GM19455 (cell line): ENCODE results near the gene STARD8.
"Not testable (repeated sequence)": the region's sequence is repeated elsewhere in the genome, so short reads cannot be mapped to it uniquely, and the experiment has no call there.

Experiments
- ATAC-seq: cut with Tn5 transposase; IDR thresholded peaks from one replicate; pipeline ENCODE4 v1.9.1; 2021; ENCODE audit not compliant: unreplicated experiment

Gene STARD8, protein sequence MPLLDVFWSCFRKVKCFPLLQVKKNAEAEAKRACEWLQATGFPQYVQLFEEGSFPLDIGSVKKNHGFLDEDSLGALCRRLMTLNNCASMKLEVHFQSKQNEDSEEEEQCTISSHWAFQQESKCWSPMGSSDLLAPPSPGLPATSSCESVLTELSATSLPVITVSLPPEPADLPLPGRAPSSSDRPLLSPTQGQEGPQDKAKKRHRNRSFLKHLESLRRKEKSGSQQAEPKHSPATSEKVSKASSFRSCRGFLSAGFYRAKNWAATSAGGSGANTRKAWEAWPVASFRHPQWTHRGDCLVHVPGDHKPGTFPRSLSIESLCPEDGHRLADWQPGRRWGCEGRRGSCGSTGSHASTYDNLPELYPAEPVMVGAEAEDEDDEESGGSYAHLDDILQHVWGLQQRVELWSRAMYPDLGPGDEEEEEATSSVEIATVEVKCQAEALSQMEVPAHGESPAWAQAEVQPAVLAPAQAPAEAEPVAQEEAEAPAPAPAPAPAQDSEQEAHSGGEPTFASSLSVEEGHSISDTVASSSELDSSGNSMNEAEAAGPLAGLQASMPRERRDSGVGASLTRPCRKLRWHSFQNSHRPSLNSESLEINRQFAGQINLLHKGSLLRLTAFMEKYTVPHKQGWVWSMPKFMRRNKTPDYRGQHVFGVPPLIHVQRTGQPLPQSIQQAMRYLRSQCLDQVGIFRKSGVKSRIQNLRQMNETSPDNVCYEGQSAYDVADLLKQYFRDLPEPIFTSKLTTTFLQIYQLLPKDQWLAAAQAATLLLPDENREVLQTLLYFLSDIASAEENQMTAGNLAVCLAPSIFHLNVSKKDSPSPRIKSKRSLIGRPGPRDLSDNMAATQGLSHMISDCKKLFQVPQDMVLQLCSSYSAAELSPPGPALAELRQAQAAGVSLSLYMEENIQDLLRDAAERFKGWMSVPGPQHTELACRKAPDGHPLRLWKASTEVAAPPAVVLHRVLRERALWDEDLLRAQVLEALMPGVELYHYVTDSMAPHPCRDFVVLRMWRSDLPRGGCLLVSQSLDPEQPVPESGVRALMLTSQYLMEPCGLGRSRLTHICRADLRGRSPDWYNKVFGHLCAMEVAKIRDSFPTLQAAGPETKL

DNA sequence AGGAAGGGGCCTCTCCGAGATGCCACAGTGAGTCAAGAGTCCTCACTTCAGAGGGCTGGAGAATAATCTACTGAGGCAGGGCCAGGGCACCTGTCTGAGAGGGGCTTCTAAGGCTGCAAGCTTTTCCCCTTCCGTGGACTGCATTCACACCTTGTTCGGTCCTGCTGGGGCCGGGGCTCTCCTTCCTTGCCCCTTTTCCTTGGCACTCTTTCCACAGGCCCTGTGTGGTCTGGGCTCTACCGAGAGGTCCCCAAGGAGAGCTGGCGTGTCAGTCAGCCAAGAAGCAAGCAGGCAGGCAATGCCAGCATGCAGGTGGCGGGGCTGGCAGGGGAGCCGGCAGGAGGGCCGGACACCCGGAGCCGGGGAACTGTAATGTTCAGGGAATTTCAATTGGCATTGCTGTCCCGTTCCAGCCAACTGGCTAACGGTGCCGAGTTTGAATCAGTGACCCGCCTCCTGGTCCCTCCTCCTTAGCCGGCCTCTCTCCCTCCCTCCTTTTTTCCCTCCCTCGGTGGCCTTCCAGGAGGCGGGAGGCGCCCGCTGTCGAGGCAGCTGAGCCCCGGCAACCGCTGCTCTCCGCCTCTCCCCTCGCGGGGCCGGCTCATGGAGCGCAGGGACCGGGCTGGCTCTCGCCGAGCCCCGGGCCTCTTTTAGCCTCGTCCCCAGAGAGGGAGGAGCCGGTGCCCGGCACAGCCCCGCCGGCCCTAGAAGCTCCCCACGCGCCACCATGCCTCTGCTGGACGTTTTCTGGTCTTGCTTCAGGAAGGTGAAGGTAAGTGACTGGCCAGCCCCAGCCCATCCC, at the start of gene STARD8:
TSS of gene STARD8 (plus strand) at position 511 of the 802 bp plus-strand sequence. CDS start at position 728, 217 bp downstream.
- ATAC-seq = no peak

DNA sequence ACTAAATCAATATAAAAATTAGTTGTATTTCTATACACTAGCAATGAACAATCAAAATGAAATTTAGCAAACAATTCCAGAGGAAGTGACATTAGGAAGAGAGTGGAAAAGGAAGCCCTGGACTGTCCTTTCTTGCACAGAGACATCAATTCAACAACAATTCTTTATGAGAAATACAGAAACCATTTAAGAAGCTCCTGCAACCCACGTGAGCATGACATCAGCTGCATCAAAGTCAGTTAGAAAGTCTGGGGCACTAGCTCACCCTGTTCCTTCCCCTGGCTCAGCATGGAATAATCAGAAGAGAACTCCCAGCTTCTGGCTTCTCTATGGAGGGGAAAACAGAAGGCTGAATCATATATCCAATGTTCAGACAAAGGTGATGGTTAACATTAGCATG, 48.6 kb upstream of the STARD8 start:
- no peak for ATAC-seq

DNA sequence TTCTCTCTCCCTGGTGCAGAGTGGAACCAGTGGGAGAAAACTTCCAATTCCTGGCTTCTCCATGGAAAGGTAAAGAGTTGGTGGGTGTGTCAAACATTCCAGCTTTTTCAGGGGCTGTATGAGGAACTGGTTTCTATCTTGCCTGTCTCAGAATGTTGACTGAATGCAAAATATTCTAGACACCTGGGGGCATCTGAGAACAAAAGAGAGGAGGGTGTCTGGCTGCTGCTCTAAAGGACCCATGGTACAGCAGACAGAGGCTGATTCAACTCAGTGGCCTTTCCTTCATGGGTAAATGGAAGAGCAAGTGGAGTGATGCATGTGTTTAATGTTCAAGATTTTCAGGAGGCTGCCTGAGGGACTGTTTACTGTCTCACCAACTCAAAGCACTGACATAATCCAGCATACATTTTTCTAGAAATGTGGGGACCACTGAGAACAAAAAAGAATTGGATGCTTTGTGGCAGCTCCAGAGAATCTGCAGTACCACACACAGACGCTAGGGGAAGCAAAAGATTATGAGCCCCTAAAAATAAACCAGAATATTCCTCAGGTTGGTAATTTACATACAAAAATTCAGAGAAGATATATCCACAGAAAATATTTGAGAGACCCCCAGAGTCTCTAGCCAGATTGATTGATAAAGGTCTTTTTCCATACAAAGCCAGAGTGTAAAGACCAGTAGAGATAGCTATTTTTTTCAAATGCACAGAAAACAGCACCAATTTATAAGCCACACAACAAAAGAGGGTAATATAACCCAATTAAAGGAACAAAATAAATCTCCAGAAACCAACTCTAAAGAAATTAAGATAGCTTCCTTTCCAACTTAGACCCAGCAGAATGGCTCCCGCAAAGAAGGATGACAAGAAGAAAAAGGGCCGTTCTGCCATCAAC, 48.0 kb upstream of the STARD8 start:
- no peak for ATAC-seq

DNA sequence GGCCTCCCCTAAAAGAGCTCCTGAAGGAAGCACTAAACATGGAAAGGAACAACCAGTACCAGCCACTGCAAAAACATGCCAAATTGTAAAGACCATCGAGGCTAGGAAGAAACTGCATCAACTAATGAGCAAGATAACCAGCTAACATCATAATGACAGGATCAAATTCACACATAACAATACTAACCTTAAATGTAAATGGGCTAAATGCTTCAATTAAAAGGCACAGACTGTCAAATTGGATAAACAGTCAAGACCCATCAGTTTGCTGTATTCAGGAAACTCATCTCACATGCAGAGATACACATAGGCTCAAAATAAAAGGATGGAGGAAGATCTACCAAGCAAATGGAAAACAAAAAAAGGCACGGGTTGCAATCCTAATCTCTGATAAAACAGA, 43.2 kb upstream of the STARD8 start:
- not testable (repeated sequence) for ATAC-seq

DNA sequence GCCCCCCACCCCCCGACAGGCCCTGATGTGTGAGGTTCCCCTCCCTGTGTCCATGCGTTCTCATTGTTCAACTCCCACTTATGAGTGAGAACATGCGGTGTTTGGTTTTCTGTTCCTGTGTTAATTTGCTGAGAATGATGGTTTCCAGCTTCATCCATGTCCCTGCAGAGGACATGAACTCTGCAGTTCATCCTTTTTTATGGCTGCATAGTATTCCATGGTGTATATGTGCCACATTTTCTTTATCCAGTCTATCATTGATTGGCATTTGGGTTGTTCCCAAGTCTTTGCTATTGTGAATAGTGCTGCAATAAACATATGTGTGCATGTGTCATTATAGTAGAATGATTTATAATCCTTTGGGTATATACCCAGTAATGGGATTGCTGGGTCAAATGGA, 32.7 kb upstream of the STARD8 start:
- not testable (repeated sequence) for ATAC-seq

DNA sequence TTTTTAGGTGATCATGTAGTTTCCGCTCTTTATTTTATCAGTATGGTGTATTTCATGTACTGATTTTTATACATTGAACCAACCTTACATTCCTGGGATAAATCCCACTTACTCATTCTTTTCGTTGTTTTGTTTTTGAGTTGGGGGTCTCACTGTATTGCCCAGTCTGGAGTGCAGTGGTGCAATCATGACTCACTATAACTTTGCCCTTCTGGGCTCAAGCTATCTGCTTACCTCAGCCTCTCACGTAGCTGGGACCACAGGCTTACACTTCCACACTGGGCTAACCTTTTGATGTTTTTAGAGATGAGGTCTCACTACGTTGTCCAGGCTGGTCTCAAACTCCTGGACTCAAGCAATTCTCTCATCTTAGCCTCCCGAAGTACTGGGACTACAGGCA, 19.5 kb upstream of the STARD8 start:
- ATAC-seq = no peak

DNA sequence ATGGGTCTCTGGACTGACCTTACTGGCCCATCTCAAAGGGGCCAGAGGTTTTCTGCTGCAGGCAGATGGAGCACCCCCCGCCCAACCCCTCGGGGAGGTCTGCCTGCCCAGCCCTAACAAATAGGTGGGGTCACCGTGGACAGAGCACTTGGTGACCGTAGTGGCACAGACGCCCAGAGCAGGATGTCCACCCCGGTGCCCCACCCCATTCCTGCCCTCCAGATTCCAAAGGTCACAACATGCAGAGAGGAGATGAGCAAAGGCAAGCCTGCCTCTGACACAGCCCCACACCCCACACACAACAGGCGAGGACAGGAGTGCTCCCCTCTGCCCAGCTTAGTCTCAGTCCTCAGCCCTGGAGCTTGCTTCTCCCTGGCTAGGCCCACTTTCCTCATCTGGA, 17.5 kb upstream of the STARD8 start:
- not testable (repeated sequence) for ATAC-seq

DNA sequence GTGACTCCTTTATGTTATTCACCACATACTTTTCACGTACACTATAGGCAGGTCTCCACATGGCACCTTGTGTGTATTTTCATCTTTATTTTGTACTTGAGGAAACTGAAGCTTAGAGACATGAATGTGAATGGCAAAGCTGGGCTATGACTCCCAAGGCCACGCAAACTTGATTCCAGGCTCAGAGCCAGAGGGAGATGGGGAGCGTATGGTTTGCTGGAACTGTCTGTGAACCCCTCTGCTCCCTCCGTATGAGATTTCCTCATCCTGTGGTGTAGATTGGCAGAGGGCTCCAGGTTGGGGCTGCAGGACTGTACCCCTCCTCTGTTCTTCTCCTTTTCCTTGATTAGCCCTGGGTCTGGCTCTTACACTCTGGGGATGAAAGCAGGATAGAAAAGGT, 16.1 kb upstream of the STARD8 start:
- ATAC-seq = no peak

DNA sequence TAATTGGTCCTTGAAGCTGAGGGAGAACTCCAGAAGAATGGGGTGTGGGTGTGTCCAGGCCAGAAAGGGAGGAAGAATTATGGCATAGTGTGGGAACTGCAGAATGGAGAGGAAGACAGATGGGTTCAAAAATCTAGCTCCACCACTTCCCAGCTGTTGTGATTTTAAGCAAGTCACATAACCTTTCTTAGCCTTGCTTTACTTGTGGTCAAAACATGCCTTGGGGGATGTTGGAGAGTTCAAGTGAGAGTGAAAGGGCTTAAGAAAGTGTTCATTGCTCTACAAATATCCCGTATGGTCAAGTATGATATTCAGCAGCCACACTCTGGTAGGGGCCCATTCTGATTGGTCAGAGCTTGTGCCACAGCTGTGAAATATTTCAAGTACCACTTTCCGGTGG, 15.0 kb upstream of the STARD8 start:
- no peak for ATAC-seq

DNA sequence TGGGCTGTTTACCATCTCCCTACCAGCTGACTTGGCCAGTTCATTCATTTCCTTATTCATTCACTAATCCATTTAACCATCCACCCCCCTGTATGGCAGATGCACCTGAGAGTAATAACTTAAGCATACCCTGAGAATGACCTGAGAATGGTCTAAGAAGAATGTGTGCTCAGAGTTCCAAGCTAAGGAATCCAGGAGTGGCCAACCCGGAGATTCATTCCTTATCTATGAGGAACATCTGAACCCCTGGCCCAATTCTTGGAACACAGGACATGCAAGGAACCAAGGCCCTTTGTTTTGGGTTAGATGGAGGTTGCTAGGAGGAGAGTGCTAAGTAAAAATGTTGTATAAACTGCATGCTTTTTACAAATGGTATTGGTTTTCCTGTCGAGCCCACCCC, 13.5 kb upstream of the STARD8 start:
- ATAC-seq = no peak

DNA sequence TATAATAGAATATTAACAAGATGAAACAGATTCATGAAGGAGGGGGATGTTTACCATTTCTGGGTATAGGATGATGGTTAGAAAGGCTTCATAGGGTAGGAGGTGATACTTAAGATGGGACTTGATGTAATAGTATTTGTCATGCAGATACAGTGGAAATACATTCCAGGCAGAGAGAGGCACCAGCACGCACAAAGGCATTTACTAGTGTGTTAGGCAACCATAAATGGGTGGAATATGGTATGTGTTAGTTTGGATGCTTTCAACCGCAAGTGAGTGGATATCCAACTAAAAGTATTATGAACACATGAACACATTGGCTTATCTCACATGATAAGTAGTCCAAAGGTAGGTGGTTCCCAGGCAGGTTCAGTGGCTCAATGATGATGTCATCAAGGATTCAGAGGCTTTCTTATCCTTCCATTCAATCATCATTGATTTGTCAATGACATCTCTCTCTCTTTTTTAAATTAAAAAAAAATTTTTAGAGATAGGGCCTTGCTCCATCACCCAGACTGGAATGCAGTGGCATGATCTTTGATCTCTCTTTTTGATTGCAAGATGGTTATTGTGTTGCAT, 12.7 kb upstream of the STARD8 start:
- no peak for ATAC-seq

DNA sequence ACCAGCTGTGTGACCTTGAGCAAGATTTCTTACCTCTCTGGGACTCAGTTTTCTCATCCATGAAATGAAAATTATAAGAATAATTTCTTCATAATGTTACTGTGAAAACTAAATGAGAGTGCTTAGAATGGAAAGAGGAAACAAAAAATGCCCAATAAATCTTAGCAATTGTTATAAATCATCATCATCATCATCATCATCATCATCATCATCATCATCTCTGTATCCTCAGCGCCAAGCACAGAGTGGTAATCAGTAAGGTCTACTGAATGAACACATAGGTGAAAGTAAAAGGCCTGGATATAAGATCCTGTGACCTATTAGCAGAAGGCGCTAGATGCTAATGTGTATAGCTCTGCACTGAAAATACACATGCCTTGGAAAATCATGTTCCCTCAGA, 6.8 kb upstream of the STARD8 start:
- no peak for ATAC-seq

DNA sequence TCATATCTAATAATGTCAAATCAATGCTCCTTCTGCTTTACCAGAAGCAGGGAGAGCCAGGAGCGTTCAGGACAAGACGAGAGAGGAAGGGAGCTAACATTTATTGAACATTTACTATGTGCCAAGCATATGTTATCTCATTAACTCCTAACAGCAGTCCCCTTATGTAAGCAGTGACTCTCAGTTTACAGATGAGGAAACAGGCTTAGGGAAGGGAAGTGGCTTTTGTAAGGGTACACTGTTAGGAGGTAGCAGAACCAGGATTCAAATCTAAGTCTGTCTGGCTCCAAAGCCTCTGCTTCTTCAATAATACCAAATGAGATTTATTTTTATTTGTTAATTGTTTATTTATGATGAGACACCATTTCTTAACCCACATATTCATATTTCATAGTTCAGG, 2.6 kb upstream of the STARD8 start:
- no peak for ATAC-seq

DNA sequence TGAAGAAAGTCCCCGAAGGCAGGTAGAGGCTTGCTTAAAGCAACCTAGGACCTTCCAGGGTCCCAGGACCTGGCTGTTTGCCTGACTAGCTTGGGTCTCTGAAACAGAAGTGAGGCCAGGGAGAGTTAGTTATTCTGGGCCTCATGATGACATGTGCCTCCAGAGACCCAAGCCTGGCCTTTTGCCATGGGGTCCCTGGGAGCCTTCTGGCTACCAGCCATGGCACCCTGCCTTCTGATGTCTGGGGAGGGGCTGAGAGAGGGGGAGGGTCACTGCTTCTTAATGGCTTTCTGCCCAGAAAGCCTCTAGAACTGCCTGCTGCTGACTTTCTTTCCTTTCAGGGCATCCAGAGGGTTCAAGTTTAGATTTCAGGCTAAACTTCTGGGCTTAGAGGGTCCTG, 1.0 kb upstream of the STARD8 start:
- no peak for ATAC-seq

DNA sequence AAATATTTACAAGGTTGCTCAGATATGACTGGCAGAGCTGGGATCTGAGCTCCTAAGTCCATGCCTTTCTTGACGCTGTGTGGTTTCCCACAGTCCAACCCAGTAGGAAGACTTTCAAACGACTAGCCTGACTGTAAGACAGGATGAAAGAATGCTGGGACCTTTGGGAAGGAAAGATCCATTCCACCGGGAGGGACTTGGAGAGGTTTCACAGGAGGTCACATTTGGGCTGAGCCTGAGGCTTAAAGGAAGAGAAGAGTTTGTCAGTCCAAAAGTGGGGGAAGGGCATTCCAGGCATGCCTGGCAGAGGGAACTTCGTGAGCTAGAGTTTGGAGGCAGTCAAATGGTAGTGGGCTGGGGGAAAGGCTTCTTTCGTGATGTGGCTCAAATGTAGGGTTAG, 1.5 kb downstream of the STARD8 start:
- ATAC-seq = no peak

DNA sequence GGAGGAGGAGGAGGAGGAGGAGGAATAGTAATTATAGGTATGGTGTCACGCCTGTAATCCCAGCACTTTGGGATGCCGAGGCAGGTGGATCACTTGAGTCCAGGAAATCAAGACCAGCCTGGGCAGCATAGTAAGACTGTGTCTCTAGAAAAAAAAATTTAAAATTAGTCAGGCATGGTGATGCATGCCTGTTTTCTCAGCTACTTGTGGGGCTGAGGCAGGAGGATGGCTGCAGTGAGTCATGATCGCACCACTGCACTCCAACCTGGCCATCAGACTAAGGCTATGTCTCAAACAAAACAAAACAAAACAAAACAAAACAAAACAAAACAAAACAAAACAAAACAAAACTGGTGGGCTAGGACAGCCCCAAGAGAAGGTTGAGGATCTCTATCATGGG, 3.0 kb downstream of the STARD8 start:
- no peak for ATAC-seq

DNA sequence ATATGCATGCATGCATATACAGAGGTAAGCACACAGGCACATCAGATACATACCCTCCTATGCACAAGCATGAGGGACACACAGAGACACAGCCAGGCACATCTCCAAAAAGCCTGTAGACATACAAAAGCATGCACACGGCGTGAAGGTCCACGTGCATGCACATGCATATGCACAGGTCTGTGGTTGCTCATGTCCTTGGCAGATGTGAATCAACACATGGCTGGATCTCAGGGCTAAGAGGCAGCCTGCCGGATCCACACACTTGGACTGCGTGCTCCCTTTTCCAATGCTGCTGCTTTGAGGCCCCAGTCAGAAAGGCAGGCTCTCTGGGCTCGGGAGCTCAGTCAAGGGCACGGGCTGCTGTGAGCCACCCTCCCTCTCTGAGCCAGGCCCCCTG, 3.6 kb downstream of the STARD8 start:
- no peak for ATAC-seq

DNA sequence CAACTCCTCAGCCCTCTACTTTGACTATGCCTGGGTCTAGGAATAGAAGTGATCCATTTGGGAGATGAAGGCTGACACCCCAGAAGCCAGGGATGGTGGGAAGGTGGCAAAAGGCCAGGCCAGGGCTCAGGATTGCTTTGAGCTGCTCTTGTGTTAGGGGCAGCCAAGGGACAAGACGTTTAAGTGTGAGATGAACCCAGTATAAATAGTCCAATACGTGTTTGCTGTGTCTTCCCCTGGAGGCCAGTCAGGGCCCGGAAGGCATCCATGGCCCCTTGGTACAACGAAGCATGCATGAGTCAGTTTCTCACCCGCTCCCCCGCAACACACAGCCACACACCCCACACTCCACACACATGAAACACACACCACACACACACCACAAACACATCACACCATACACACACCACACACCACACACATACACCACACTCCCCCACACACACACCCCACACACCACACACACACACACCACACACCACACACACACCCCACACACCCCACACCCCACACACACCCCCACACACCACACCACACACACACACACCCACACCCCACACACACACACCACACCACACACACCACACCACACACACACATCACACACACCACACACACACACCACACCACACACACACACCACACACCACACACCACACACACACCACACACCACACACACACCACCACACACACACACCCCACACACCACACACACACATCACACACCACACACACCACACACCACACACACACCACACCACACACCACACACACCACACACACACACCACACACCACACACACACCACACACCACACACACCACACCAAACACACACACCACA, 5.1 kb downstream of the STARD8 start:
- no peak for ATAC-seq

DNA sequence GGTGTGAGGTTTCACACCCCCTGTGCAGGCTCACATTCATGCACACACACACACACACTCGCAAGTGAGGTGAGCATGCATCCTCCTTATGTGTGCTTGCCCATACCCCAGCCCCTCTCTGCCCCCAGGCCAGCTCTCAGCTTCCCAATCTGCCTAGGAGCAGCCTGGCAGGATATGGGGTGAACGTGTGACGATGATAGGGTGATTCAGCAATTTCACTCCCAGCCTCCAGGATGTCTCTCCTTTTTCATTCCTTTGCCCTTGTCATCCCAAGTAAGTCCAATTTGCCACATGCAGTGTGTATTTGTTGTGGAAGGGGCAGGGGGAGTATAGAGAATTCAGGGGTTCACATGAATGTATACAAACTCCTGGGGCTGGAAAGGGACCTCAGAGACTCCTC, 7.2 kb downstream of the STARD8 start:
- ATAC-seq = no peak
